HCT116 (cell line): Measurements from ENCODE around the gene CBFA2T3. TPM values are rescaled to one million over a fixed set of nuclear protein-coding genes. Genes with fewer than 3 reads are reported as not detected.

Experiments used
- ATAC-seq: fragments of 200-7000 bp; cut with Tn5 transposase; 2 replicates; pipeline ENCODE4 v1.9.1; 2020; ENCODE audit warnings: mild to moderate bottlenecking, moderate library complexity
- BruUV-seq: library from RNA; stranded (reverse); fragments of 400-500 nt; replicated peaks from 2 replicates; lab custom pipeline; 2021; lab: Mats Ljungman, UMichigan
- CTCF ChIA-PET: fragments of 300-600 bp; sonication (Branson Sonifier 250); formaldehyde crosslinking; loops from one replicate; lab custom pipeline; 2021; ENCODE audit warnings: antibody characterized with exemption; lab: Charles Lee
- POLR2A ChIA-PET: fragments of 300-600, 350-600 bp; sonication (Branson Sonifier 250); formaldehyde crosslinking; loops from one replicate; lab custom pipeline; 2021; ENCODE audit warnings: antibody characterized with exemption; lab: Charles Lee
- RAD21 ChIA-PET, 2 experiments: fragments of 300-600 bp; sonication (Branson Sonifier 250); formaldehyde crosslinking; loops; one replicate each; lab custom pipeline; 2023; ENCODE audit warnings: low total read pairs in 2 of 2; ENCODE audit not compliant: uncharacterized antibody in 2 of 2, unreplicated experiment in 2 of 2, low non-redundant PET in 1 of 2; lab: Charles Lee
- DNase-seq: peaks from one replicate; pipeline ENCODE4 v3.0.0-alpha.2; 2010; ENCODE audit warnings: low read depth, low spot score
- H2AFZ ChIP-seq: fragments of 200-600 bp; shearing (Covaris generic), sonication (generic); 2 replicates; pipeline ENCODE4 v1.6.1; 2017; ENCODE audit warnings: low read depth, mixed run types, mixed read lengths, antibody characterized with exemption, low read length; ENCODE audit not compliant: poor library complexity, severe bottlenecking
- H3K27ac ChIP-seq: 2 replicates; pipeline ENCODE4 v1.5.1; 2012; ENCODE audit warnings: low read depth, low read length
- H3K27me3 ChIP-seq: fragments of 200-600 bp; sonication (generic); 2 replicates; pipeline ENCODE4 v1.6.1; 2016; ENCODE audit warnings: mixed run types, low read length, mixed read lengths; ENCODE audit not compliant: insufficient read depth
- H3K36me3 ChIP-seq, 2 experiments: fragments of 200-500 bp in 1 of 2; fragments of 200-600 bp in 1 of 2; sonication (Bioruptor generic) in 1 of 2; sonication (generic) in 1 of 2; 2 replicates each; pipeline versions ENCODE4 v1.5.1 to v1.6.1; 2014 to 2016; ENCODE audit warnings: low read length in 2 of 2, inconsistent platforms in 1 of 2, mixed read lengths in 1 of 2, mixed run types in 1 of 2; ENCODE audit not compliant: insufficient read depth in 2 of 2, control insufficient read depth in 1 of 2
- H3K4me1 ChIP-seq, 2 experiments: fragments of 200-600 bp in 1 of 2; sonication (generic) in 1 of 2; 2 replicates each; pipeline versions ENCODE4 v1.5.1 to v1.6.1; 2012 to 2017; ENCODE audit warnings: low read length in 2 of 2, inconsistent platforms in 1 of 2, mild to moderate bottlenecking in 1 of 2, mixed read lengths in 1 of 2, mixed run types in 1 of 2, moderate library complexity in 1 of 2; ENCODE audit not compliant: insufficient read depth in 2 of 2, control insufficient read depth in 1 of 2
- H3K4me2 ChIP-seq: fragments of 200-600 bp; sonication (generic); 2 replicates; pipeline ENCODE4 v1.6.1; 2017; ENCODE audit warnings: mixed run types, low read length, mixed read lengths
- H3K4me3 ChIP-seq, 2 experiments: fragments of 200-600 bp in 1 of 2; sonication (generic) in 1 of 2; replicated peaks in 1 of 2; 2 replicates each; pipeline ENCODE4 v1.5.1; 2011 to 2016; ENCODE audit warnings: low read length in 2 of 2, control low read depth in 1 of 2, low read depth in 1 of 2, mild to moderate bottlenecking in 1 of 2, mixed read lengths in 1 of 2, mixed run types in 1 of 2
- H3K79me2 ChIP-seq: fragments of 200-600 bp; sonication (generic); 2 replicates; pipeline ENCODE4 v1.6.1; 2017; ENCODE audit warnings: mild to moderate bottlenecking, mixed run types, low read length, moderate library complexity, mixed read lengths; ENCODE audit not compliant: insufficient read depth
- H3K9ac ChIP-seq: fragments of 200-600 bp; sonication (generic); 2 replicates; pipeline ENCODE4 v1.6.1; 2016; ENCODE audit warnings: low read length, mixed read lengths
- H3K9me2 ChIP-seq: fragments of 200-600 bp; sonication (generic), shearing (Covaris generic); 2 replicates; pipeline ENCODE4 v1.6.1; 2017; ENCODE audit warnings: mixed run types, mild to moderate bottlenecking, moderate library complexity; ENCODE audit not compliant: insufficient read depth
- H3K9me3 ChIP-seq, 2 experiments: fragments of 200-500 bp in 1 of 2; fragments of 200-600 bp in 1 of 2; sonication (Bioruptor generic) in 1 of 2; sonication (generic) in 1 of 2; 2 replicates each; pipeline ENCODE4 v1.6.1; 2014 to 2017; ENCODE audit warnings: low read length in 2 of 2, mixed read lengths in 2 of 2, inconsistent platforms in 1 of 2, low read depth in 1 of 2, mild to moderate bottlenecking in 1 of 2, mixed run types in 1 of 2, moderate library complexity in 1 of 2; ENCODE audit not compliant: control insufficient read depth in 1 of 2, insufficient read depth in 1 of 2
- H4K20me1 ChIP-seq: fragments of 200-600 bp; sonication (generic), shearing (Covaris generic); 2 replicates; pipeline ENCODE4 v1.6.1; 2017; ENCODE audit warnings: mixed run types, mild to moderate bottlenecking, moderate library complexity; ENCODE audit not compliant: insufficient read depth
- CBX3 ChIP-seq: IDR thresholded peaks from 2 replicates; pipeline ENCODE4 v1.6.1; 2012; ENCODE audit warnings: low read depth
- CEBPB ChIP-seq: IDR thresholded peaks from 2 replicates; pipeline ENCODE4 v1.6.1; 2012; ENCODE audit warnings: low read depth
- CTCF ChIP-seq, 3 experiments: fragments of 200-600 bp in 1 of 3; sonication (generic) in 1 of 3; IDR thresholded peaks in 2 of 3; conservative IDR thresholded peaks in 1 of 3; 2 replicates each; pipeline ENCODE4 v1.5.1; 2012 to 2017; ENCODE audit warnings: low read depth in 2 of 3, low read length in 2 of 3, antibody characterized with exemption in 1 of 3, borderline replicate concordance in 1 of 3, control low read depth in 1 of 3, mild to moderate bottlenecking in 1 of 3, mixed read lengths in 1 of 3, mixed run types in 1 of 3, moderate library complexity in 1 of 3; ENCODE audit not compliant: insufficient read depth in 1 of 3
- EGR1 ChIP-seq: IDR thresholded peaks from 2 replicates; pipeline ENCODE4 v1.6.1; 2012; ENCODE audit warnings: low read depth
- ELF1 ChIP-seq: IDR thresholded peaks from 2 replicates; pipeline ENCODE4 v1.6.1; 2012; ENCODE audit warnings: low read depth, borderline replicate concordance
- EZH2phosphoT487 ChIP-seq: fragments of 200-600 bp; IDR thresholded peaks from 2 replicates; pipeline ENCODE4 v1.6.1; 2018; ENCODE audit warnings: antibody characterized with exemption, borderline replicate concordance
- JUND ChIP-seq: IDR thresholded peaks from 2 replicates; pipeline ENCODE4 v1.6.1; 2012
- POLR2A ChIP-seq: IDR thresholded peaks from 2 replicates; pipeline ENCODE4 v1.7.0; 2011; ENCODE audit warnings: borderline replicate concordance; ENCODE audit not compliant: insufficient read depth, insufficient read length; ENCODE audit errors: extremely low read depth
- POLR2AphosphoS5 ChIP-seq: IDR thresholded peaks from 2 replicates; pipeline ENCODE4 v1.6.1; 2011; ENCODE audit warnings: mild to moderate bottlenecking, low read depth, low read length, moderate library complexity
- REST ChIP-seq: IDR thresholded peaks from 2 replicates; pipeline ENCODE4 v1.6.1; 2012; ENCODE audit warnings: low read depth
- SP1 ChIP-seq: IDR thresholded peaks from 2 replicates; pipeline ENCODE4 v1.6.1; 2012; ENCODE audit warnings: low read depth
- SRF ChIP-seq: IDR thresholded peaks from 2 replicates; pipeline ENCODE4 v1.6.1; 2012; ENCODE audit warnings: low read depth
- TCF7L2 ChIP-seq: IDR thresholded peaks from 2 replicates; pipeline ENCODE4 v1.7.0; 2011; ENCODE audit warnings: borderline replicate concordance, inconsistent platforms; ENCODE audit not compliant: insufficient read depth, insufficient read length; ENCODE audit errors: extremely low read depth
- YY1 ChIP-seq: IDR thresholded peaks from 2 replicates; pipeline ENCODE4 v1.6.1; 2011; ENCODE audit warnings: low read length, low read depth, moderate library complexity, mild to moderate bottlenecking; ENCODE audit not compliant: insufficient replicate concordance; ENCODE audit errors: extremely low read depth
- intact Hi-C: fragments of 100-400 bp; cut with micrococcal nuclease; formaldehyde crosslinking; loops from 2 replicates; pipeline ENCODE4 v1.10.0; 2022
- total RNA-seq: library from RNA; stranded (reverse); gene quantifications from one replicate; pipeline ENCODE4 v1.2.1, GENCODE V29; 2021; ENCODE audit not compliant: unreplicated experiment
- TF ChIP-seq, protein P1 (sequence below): IDR thresholded peaks from 2 replicates; pipeline ENCODE4 v1.6.1; 2012

Gene CBFA2T3
- total RNA-seq, 1 experiment from 2014 or later: 19.1 TPM

GRCh38 chr16:88932929-88933328 lies 44.1 kb downstream of the CBFA2T3 start:
- no peak for TF ChIP-seq ELF1
- TF ChIP-seq YY1: no peak
- no peak for TF ChIP-seq SP1
- Histone ChIP-seq H3K36me3 (no peaks in the 10 kb centered on the region), H3K9ac (no peak overlapping the region), H3K4me2 (no peak overlapping the region), H4K20me1 (no peaks in the 10 kb centered on the region), H2AFZ (no peak overlapping the region), H3K9me2 (no peaks in the 10 kb centered on the region), H3K4me3 (no peak overlapping the region), H3K79me2 (peaks cover 4% of the 10 kb centered on the region; the same call in 1 of the 2 replicates), H3K9me3 (no peaks in the 10 kb centered on the region; a peak in 1 of 4 replicates), H3K27me3 (no peaks in the 10 kb centered on the region), H3K27ac (no peak overlapping the region), H3K4me1 (peaks cover 3 to 10% of the 10 kb centered on the region in 2 experiments; a peak in 3 of 4 replicates)
- BruUV-seq: no TSS peak
- RAD21 ChIA-PET: no interaction called here
- no peak for DNase-seq
- CTCF ChIA-PET: no interaction called here
- POLR2A ChIA-PET: no interaction called here
- no peak for ATAC-seq
- intact Hi-C loops: no loop called here

- Histone ChIP-seq H3K27me3 (no peaks in the 10 kb centered on the region), H3K27ac (no peak overlapping the region), H2AFZ (no peak overlapping the region), H3K4me3 (no peak overlapping the region), H3K9ac (no peak overlapping the region), H3K36me3 (no peaks in the 10 kb centered on the region), H3K79me2 (no peaks in the 10 kb centered on the region; the same call in 1 of the 2 replicates), H3K9me2 (no peaks in the 10 kb centered on the region), H4K20me1 (no peaks in the 10 kb centered on the region), H3K4me2 (no peak overlapping the region), H3K9me3 (no peaks in the 10 kb centered on the region; a peak in 1 of 4 replicates), H3K4me1 (peaks cover 10 to 19% of the 10 kb centered on the region in 2 experiments)
- ATAC-seq (no peak), DNase-seq (no peak)
- POLR2A ChIA-PET: no interaction called here
- no TSS peak for BruUV-seq
- TF ChIP-seq SRF (no peak), EZH2phosphoT487 (no peak), EGR1 (no peak), POLR2A (no peak), CEBPB (no peak), POLR2AphosphoS5 (no peak), CTCF (IDR thresholded peaks at IDR 0.05 in 2 of 3, conservative IDR thresholded peaks at IDR 0.05 in 1 of 3; ENCODE audit: borderline replicate concordance in 1 of 3, insufficient read depth in 1 of 3, low read depth in 2 of 3, low read length in 2 of 3) (no peak), CBX3 (no peak), TCF7L2 (no peak), JUND (no peak), REST (no peak)
- TF ChIP-seq, protein P1, sequence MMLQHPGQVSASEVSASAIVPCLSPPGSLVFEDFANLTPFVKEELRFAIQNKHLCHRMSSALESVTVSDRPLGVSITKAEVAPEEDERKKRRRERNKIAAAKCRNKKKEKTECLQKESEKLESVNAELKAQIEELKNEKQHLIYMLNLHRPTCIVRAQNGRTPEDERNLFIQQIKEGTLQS: no peak
- RAD21 ChIA-PET: no interaction called here
- CTCF ChIA-PET: interaction anchor here (0.6 to 0.9 kb wide), 2 partner anchors 19 to 116 kb away, joined by 3 to 4 read pairs; no protein-coding TSS in a partner anchor
- intact Hi-C loops: no loop called here
Observed at GRCh38 chr16:88931936-88932335, 45.1 kb downstream of the CBFA2T3 start.
